Endodermal cell (in vitro differentiated cells): Measurements from ENCODE around the gene JMJD6. TPM values are rescaled to one million over a fixed set of nuclear protein-coding genes. Genes with fewer than 3 reads are reported as not detected.
A peak's percentile ranks its signal among the peaks of the same experiment; 100 is the strongest.

Source experiments
- DNase-seq: peaks from one replicate; pipeline ENCODE4 v3.0.0-alpha.2; 2017
- H3K27ac ChIP-seq: 2 replicates; pipeline ENCODE4 v1.5.1; 2013; ENCODE audit warnings: mild to moderate bottlenecking, low read depth, low read length, moderate library complexity
- H3K27me3 ChIP-seq: 2 replicates; pipeline ENCODE4 v1.6.1; 2013; ENCODE audit warnings: mild to moderate bottlenecking, low read length, moderate library complexity; ENCODE audit not compliant: insufficient read depth, control insufficient read depth, poor library complexity, severe bottlenecking
- H3K36me3 ChIP-seq: 2 replicates; pipeline ENCODE4 v1.7.0; 2013; ENCODE audit warnings: mild to moderate bottlenecking, low read length, moderate library complexity; ENCODE audit not compliant: control insufficient read depth, insufficient read depth
- H3K4me1 ChIP-seq: one replicate; pipeline ENCODE4 v1.7.0; 2013; ENCODE audit warnings: low read length; ENCODE audit not compliant: control insufficient read depth, insufficient read depth
- H3K4me3 ChIP-seq: 2 replicates; pipeline ENCODE4 v1.5.1; 2013; ENCODE audit warnings: mild to moderate bottlenecking, low read length, moderate library complexity
- H3K9ac ChIP-seq: 2 replicates; pipeline ENCODE4 v1.6.1; 2013; ENCODE audit warnings: mild to moderate bottlenecking, low read length, moderate library complexity; ENCODE audit not compliant: poor library complexity, severe bottlenecking; ENCODE audit errors: extremely low read depth
- H3K9me3 ChIP-seq: 2 replicates; pipeline ENCODE4 v1.6.1; 2013; ENCODE audit warnings: mild to moderate bottlenecking, low read length, moderate library complexity; ENCODE audit not compliant: control insufficient read depth
- H3K27ac Mint-ChIP-seq: 2 replicates; pipeline ENCODE4 v1.8.0; 2020; ENCODE audit warnings: mixed read lengths
- H3K27me3 Mint-ChIP-seq: 2 replicates; pipeline ENCODE4 v1.8.0; 2021; ENCODE audit warnings: mild to moderate bottlenecking, mixed read lengths; ENCODE audit not compliant: insufficient read depth
- H3K36me3 Mint-ChIP-seq: 2 replicates; pipeline ENCODE4 v1.8.0; 2020; ENCODE audit warnings: low read depth, mixed read lengths
- H3K4me1 Mint-ChIP-seq: 2 replicates; pipeline ENCODE4 v1.8.0; 2020; ENCODE audit warnings: mixed read lengths
- H3K4me3 Mint-ChIP-seq: 2 replicates; pipeline ENCODE4 v1.8.0; 2020; ENCODE audit warnings: mild to moderate bottlenecking, moderate library complexity, mixed read lengths
- H3K9me3 Mint-ChIP-seq: 2 replicates; pipeline ENCODE4 v1.8.0; 2020; ENCODE audit warnings: mild to moderate bottlenecking, mixed read lengths
- CTCF ChIP-seq: fragments of 200-600 bp; sonication (generic); conservative IDR thresholded peaks from 2 replicates; pipeline ENCODE4 v1.5.0; 2021; ENCODE audit warnings: antibody characterized with exemption, mild to moderate bottlenecking
- whole genome bisulfite sequencing, 2 experiments: methylation state at CpG; one replicate each; pipeline versions ENCODE4 v1.1.5 to v1.1.7; 2013; ENCODE audit warnings: missing lambda C conversion rate in 2 of 2, mixed read lengths in 1 of 2; ENCODE audit not compliant: insufficient coverage in 1 of 2, insufficient read length in 1 of 2; 5-methylcytosine and 5-hydroxymethylcytosine counted together
- total RNA-seq, 2 donors: library from RNA; stranded (reverse); fragmentation: NEBNext Ultra II Directional in 1 of 2; extraction: Animal tissue kit (Norgen Biotek cat#: 25700) in 1 of 2; gene quantifications; 2 replicates in 1 of 2; 3 replicates in 1 of 2; pipeline ENCODE4 v1.2.1, GENCODE V29; 2021

JMJD6 gene
- total RNA-seq, 2 donors from 2014 or later = 17.0 to 20.3 TPM

DNA sequence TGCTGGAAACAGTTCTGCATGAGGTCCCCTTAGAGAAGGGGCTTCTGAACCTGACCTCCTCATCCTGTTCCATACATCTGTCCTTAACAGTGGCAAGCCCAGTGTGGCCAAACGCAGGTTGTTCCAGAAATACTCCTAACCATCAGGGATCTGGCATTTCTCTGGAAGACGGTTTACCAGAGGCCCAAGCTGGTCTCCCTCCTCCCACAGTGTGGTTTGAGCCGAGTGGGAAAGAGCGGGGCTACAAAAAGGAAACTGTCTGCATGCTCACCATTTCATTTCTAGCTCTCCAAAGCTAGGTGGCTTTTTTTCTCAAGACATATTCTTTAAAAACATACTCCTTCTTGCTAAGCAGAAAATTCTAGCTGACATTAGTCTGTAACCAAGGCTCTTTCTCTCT is 21.6 kb downstream of the JMJD6 start:
- DNase-seq = peak; percentile 37
- H3K4me3 ChIP-seq = no peak overlapping the region
- H3K4me1 ChIP-seq = peaks cover 12% of the 10 kb centered on the region
- Mint-ChIP-seq H3K27me3 (peaks cover 7% of the 10 kb centered on the region), H3K36me3 (peaks cover 2% of the 10 kb centered on the region), H3K4me3 (no peak overlapping the region), H3K27ac (no peak overlapping the region), H3K4me1 (peaks cover 40% of the 10 kb centered on the region), H3K9me3 (no peaks in the 10 kb centered on the region)
- no peaks in the 10 kb centered on the region for H3K27me3 ChIP-seq
- 93% methylated on average over 3 to 4 of the region's 4 CpGs for WGBS, 2 experiments
- no peak overlapping the region for H3K9ac ChIP-seq
- H3K27ac ChIP-seq = no peak overlapping the region
- peaks cover 4% of the 10 kb centered on the region for H3K9me3 ChIP-seq
- H3K36me3 ChIP-seq = no peaks in the 10 kb centered on the region
- TF ChIP-seq CTCF = no peak

GRCh38 chr17:76702941-76703637 is 23.3 kb downstream of the JMJD6 start:
- no peak for TF ChIP-seq CTCF
- no peak overlapping the region for H3K4me3 Mint-ChIP-seq
- Histone ChIP-seq H3K36me3 (no peaks in the 10 kb centered on the region), H3K27me3 (no peaks in the 10 kb centered on the region), H3K4me1 (no peaks in the 10 kb centered on the region), H3K27ac (no peak overlapping the region), H3K9ac (no peak overlapping the region), H3K9me3 (peaks cover 4% of the 10 kb centered on the region), H3K4me3 (no peak overlapping the region)
- WGBS, 2 experiments = 97 to 100% methylated on average over 8 to 10 of the region's 10 CpGs
- no peaks in the 10 kb centered on the region for H3K27me3 Mint-ChIP-seq
- no peak overlapping the region for H3K27ac Mint-ChIP-seq
- no peak for DNase-seq
- H3K9me3 Mint-ChIP-seq = no peaks in the 10 kb centered on the region
- H3K4me1 Mint-ChIP-seq = peaks cover 22% of the 10 kb centered on the region
- H3K36me3 Mint-ChIP-seq = peaks cover 2% of the 10 kb centered on the region

- no peaks in the 10 kb centered on the region for H3K36me3 Mint-ChIP-seq
- H3K4me1 Mint-ChIP-seq = peaks cover 26% of the 10 kb centered on the region
- no peak overlapping the region for H3K27ac ChIP-seq
Measured at GRCh38 chr17:76702076-76702475, 24.3 kb downstream of the JMJD6 start.

More at GRCh38 chr17:76702076-76702475, 24.3 kb downstream of the JMJD6 start:
- 0% methylated on average over 1 of the region's 2 CpGs; no CpG with 5 or more reads in 1 of the 2 experiments for WGBS, 2 experiments
- no peak for TF ChIP-seq CTCF
- Mint-ChIP-seq H3K27me3 (no peaks in the 10 kb centered on the region), H3K4me3 (no peak overlapping the region), H3K9me3 (no peaks in the 10 kb centered on the region), H3K27ac (peak overlapping the region; percentile 50)
- no peak overlapping the region for H3K4me3 ChIP-seq
- no peak overlapping the region for H3K9ac ChIP-seq
- H3K4me1 ChIP-seq = peaks cover 6% of the 10 kb centered on the region
- H3K27me3 ChIP-seq = no peaks in the 10 kb centered on the region
- H3K36me3 ChIP-seq = no peaks in the 10 kb centered on the region
- no peak for DNase-seq
- peaks cover 4% of the 10 kb centered on the region for H3K9me3 ChIP-seq
